MCF 10A (cell line): ENCODE results near the gene RMDN3. TPM values are rescaled to one million over a fixed set of nuclear protein-coding genes. Genes with fewer than 3 reads are reported as not detected.

Experiments
- BruUV-seq: library from RNA; stranded (reverse); fragments of 400-500 nt; replicated peaks from 2 replicates; lab custom pipeline; 2021; lab: Mats Ljungman, UMichigan
- CTCF ChIA-PET: fragments of 300-600 bp; sonication (Branson Sonifier 250); formaldehyde crosslinking; extraction: SDS; loops from one replicate; lab custom pipeline; 2021; ENCODE audit warnings: antibody characterized with exemption, inconsistent platforms; lab: Yijun Ruan, JAX
- POLR2A ChIA-PET: fragments of 300-600, 350-650 bp; sonication (Branson Sonifier 250); formaldehyde crosslinking; extraction: SDS; loops from one replicate; lab custom pipeline; 2020; ENCODE audit warnings: antibody characterized with exemption, inconsistent platforms; lab: Yijun Ruan, JAX
- DNase-seq: peaks from one replicate; pipeline ENCODE4 v3.0.0-alpha.2; 2018; ENCODE audit not compliant: unreplicated experiment
- H3K27ac Mint-ChIP-seq: one replicate; pipeline ENCODE4 v1.8.0; 2022; ENCODE audit warnings: mild to moderate bottlenecking, low read depth, mixed read lengths; ENCODE audit not compliant: unreplicated experiment
- H3K27me3 Mint-ChIP-seq: one replicate; pipeline ENCODE4 v1.8.0; 2022; ENCODE audit warnings: mixed read lengths; ENCODE audit not compliant: insufficient read depth, unreplicated experiment
- H3K36me3 Mint-ChIP-seq: one replicate; pipeline ENCODE4 v1.8.0; 2022; ENCODE audit warnings: mild to moderate bottlenecking, moderate library complexity, mixed read lengths; ENCODE audit not compliant: insufficient read depth, unreplicated experiment
- H3K4me1 Mint-ChIP-seq: one replicate; pipeline ENCODE4 v1.8.0; 2022; ENCODE audit warnings: mixed read lengths; ENCODE audit not compliant: insufficient read depth, unreplicated experiment
- H3K4me3 Mint-ChIP-seq: one replicate; pipeline ENCODE4 v1.8.0; 2022; ENCODE audit warnings: mild to moderate bottlenecking, moderate library complexity, mixed read lengths; ENCODE audit not compliant: unreplicated experiment
- H3K9me3 Mint-ChIP-seq: one replicate; pipeline ENCODE4 v1.8.0; 2022; ENCODE audit warnings: mixed read lengths; ENCODE audit not compliant: unreplicated experiment
- CTCF ChIP-seq: fragments of 200-600 bp; IDR thresholded peaks from one replicate; pipeline ENCODE4 v1.8.0; 2022; ENCODE audit warnings: antibody characterized with exemption, mild to moderate bottlenecking; ENCODE audit not compliant: unreplicated experiment
- intact Hi-C: fragments of 100-400 bp; cut with micrococcal nuclease; formaldehyde crosslinking; loops from 2 replicates; pipeline ENCODE4 v1.14.1; 2022
- total RNA-seq: library from RNA; stranded (reverse); gene quantifications from 2 replicates; pipeline ENCODE4 v1.2.3, GENCODE V29; 2022

RMDN3 gene
- total RNA-seq, 1 experiment from 2014 or later, result 36.1 TPM

GRCh38 chr15:40743921-40744814 lies 10.9 kb downstream of the RMDN3 start:
- ChIA-PET CTCF (interaction anchor here (0.5 to 1.9 kb wide), 16 partner anchors 9 to 506 kb away, joined by 3 to 10 read pairs (median 4); partner anchors contain the start of genes VPS18 and ZFYVE19), POLR2A (interaction anchor here (0.8 to 2.0 kb wide), 11 partner anchors 9 to 147 kb away, joined by 3 to 14 read pairs (median 4); partner anchors contain the start of genes C15orf62, GCHFR and RAD51)
- Mint-ChIP-seq H3K36me3 (peaks cover 62% of the 10 kb centered on the region), H3K9me3 (no peaks in the 10 kb centered on the region), H3K27ac (peak overlapping the region; percentile 33), H3K4me1 (peaks cover 7% of the 10 kb centered on the region), H3K4me3 (no peak overlapping the region), H3K27me3 (no peaks in the 10 kb centered on the region)
- BruUV-seq, result no TSS peak
- TF ChIP-seq CTCF, result no peak
- intact Hi-C loops, result no loop called here
- DNase-seq, result peak; percentile 88

- intact Hi-C loops, result no loop called here
- ChIA-PET POLR2A (interaction anchor here (0.8 to 2.0 kb wide), 10 partner anchors 9 to 147 kb away, joined by 3 to 14 read pairs (median 4); partner anchors contain the start of genes C15orf62 and GCHFR), CTCF (interaction anchor here (0.6 to 1.9 kb wide), 10 partner anchors 10 to 505 kb away, joined by 3 to 10 read pairs (median 4); partner anchors contain the start of gene VPS18)
- no TSS peak for BruUV-seq
- Mint-ChIP-seq H3K4me1 (peaks cover 7% of the 10 kb centered on the region), H3K9me3 (no peaks in the 10 kb centered on the region), H3K4me3 (no peak overlapping the region), H3K36me3 (peaks cover 62% of the 10 kb centered on the region), H3K27ac (peak overlapping the region; percentile 33), H3K27me3 (no peaks in the 10 kb centered on the region)
- TF ChIP-seq CTCF, result no peak
- no peak for DNase-seq
These were observed 11.6 kb downstream of the RMDN3 start for GRCh38 chr15:40743485-40743901.

GRCh38 chr15:40739854-40740253 lies 15.2 kb downstream of the RMDN3 start:
- POLR2A ChIA-PET, result interaction anchor here (2.0 kb wide), 1 partner anchor 45 kb away, joined by 7 read pairs; the partner anchor contains the start of gene RAD51
- intact Hi-C loops, result no loop called here

More at GRCh38 chr15:40739854-40740253, 15.2 kb downstream of the RMDN3 start:
- DNase-seq, result no peak
- Mint-ChIP-seq H3K4me3 (no peak overlapping the region), H3K9me3 (no peaks in the 10 kb centered on the region), H3K27ac (no peak overlapping the region), H3K36me3 (peaks cover 97% of the 10 kb centered on the region), H3K4me1 (peaks cover 7% of the 10 kb centered on the region), H3K27me3 (no peaks in the 10 kb centered on the region)
- BruUV-seq, result no TSS peak
- TF ChIP-seq CTCF, result no peak
- CTCF ChIA-PET, result interaction anchor here (0.6 to 1.4 kb wide), 3 partner anchors 41 to 164 kb away, joined by 3 to 7 read pairs (median 4); no protein-coding TSS in a partner anchor
